GM12864 (cell line): ENCODE data around the gene CCDC3.

Source experiments
- DNase-seq: peaks from one replicate; pipeline ENCODE4 v3.0.0-alpha.2; 2011; ENCODE audit warnings: low read depth
- H3K4me3 ChIP-seq: 2 replicates; pipeline ENCODE4 v1.5.1; 2011; ENCODE audit warnings: mild to moderate bottlenecking, low read depth, low read length, control low read depth
- TF ChIP-seq, protein P1 (sequence below): IDR thresholded peaks from 2 replicates; pipeline ENCODE4 v1.5.1; 2011; ENCODE audit warnings: low read depth, mild to moderate bottlenecking, moderate library complexity, low read length, control low read depth, inconsistent platforms; ENCODE audit errors: missing control alignments

The CCDC3 gene

DNA sequence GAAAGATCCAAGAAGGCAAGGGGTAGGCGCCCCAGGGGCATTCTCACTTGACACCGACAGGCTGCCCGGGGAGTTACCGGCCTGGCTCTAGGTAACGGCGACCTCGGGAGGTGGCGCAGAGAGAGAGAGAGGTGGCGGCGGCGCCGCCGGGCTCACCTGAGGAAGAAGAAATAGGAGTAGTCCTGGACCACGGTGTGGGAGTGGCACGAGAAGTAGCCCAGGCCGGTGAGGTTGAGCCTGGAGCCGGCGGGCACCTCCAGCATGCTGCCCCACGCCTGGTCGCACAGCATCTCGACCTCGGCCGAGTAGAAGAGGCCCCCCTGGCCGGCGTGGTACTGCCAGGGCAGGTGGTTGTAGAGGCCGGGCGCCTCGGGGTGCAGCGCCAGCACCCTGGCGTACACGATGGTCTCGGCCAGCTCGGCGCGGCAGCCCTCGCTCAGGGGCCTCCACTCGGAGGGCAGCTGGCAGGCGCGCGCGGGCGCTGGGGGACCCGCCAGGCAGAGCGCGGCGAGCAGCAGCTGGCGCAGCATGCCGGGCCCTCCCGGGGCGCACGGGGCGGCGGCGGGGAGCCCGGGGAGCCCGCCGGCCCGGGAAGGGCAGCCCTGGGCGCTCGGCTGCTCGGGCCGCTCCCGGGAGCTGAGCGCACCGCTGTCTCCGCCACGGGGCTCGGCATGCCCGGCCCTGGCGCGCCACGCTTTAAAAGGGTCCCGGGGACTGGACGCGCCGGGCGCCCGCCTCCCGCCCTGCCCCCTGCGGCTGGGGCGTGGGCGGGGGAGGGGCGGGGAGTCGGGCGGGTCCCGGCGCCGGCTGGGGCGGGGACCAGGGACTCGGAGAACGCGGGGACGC lies at the start of gene CCDC3:
Gene CCDC3, minus strand, starts transcription at position 673 of the 846 bp plus-strand sequence. Its CDS starts 143 bp downstream, at position 530.
- H3K4me3 ChIP-seq, result no peak within 1 kb of the TSS
- no peak for DNase-seq
- TF ChIP-seq, protein P1, sequence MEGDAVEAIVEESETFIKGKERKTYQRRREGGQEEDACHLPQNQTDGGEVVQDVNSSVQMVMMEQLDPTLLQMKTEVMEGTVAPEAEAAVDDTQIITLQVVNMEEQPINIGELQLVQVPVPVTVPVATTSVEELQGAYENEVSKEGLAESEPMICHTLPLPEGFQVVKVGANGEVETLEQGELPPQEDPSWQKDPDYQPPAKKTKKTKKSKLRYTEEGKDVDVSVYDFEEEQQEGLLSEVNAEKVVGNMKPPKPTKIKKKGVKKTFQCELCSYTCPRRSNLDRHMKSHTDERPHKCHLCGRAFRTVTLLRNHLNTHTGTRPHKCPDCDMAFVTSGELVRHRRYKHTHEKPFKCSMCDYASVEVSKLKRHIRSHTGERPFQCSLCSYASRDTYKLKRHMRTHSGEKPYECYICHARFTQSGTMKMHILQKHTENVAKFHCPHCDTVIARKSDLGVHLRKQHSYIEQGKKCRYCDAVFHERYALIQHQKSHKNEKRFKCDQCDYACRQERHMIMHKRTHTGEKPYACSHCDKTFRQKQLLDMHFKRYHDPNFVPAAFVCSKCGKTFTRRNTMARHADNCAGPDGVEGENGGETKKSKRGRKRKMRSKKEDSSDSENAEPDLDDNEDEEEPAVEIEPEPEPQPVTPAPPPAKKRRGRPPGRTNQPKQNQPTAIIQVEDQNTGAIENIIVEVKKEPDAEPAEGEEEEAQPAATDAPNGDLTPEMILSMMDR, result no peak

DNA sequence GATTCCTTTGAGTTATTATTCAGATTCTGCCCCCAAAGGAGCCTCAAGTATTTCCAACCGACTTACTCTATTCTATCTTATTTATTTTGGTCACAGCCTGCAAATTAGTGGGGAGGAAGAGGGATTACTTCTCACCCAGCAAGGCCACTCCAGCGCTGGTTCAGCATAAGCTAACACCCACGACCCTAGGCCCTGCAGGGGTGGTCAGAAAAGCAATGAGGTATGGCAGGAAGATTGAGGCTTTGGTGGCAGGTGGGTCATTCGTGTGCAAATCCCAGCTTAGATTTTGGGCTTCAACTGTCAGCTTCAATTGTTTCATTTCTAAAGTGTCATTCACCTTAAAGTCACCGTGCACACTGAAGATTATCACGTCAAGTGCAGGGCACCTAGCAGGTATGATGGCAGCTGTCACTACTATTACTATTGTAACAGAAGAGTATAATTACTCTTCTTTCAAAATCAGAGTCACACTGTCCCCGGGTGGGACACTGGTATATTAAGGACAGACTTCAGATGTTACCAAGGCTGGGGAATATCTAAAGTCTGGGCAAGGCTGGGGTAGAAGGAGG lies 49.7 kb upstream of the CCDC3 start:
- no peak overlapping the region for H3K4me3 ChIP-seq
- DNase-seq, result no peak
- TF ChIP-seq, protein P1, result no peak

DNA sequence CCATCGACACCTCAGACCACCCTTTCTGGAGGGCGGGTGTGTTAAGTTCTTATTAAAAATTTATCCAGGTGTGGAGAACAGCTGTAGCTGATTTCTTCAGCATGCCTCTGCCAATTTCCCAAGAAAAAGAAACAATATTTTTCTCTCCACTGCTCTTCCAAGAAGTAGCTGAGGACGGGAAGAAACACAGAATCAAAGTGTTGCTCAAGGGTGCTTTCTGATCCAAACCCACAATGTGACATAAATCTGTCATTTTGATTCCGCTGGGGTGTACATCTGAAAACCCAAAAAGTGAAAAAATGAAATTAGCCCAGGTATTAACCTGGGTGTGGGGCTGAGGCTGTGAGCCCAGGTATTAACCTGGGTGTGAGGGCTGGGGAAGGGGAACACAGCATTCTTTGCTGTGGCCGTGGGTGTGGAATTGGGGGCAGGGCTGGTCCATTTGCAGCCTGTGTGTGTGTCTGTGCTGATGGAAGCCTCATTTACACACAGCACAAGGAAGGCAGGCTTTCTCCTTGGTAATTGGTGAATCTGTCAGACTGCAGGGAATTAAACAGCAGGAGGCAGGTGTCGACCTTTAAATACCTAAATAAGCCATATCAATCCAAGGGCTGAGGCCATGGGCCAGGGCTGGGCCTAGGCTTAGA lies 48.4 kb upstream of the CCDC3 start:
- no peak overlapping the region for H3K4me3 ChIP-seq
- TF ChIP-seq, protein P1, result no peak
- no peak for DNase-seq

DNA sequence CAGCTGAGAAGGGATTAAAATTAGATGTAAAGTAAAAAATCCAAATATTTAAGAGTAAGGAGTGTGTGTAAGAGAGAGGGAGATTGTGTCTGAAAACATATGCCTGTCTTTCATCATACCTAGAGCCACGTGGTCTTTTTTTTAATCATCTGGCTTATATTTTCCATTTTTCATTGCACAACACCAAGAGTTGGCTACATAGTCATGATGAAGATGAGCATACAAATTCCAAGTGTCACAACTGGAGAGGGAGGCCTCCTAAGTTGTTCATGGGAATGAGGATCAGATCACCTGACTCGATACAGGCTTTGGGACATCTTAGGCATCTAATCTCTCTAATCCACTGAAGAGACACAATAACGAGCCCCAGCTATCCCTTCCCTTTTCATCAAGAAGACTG lies 47.2 kb upstream of the CCDC3 start:
- no peak for DNase-seq
- no peak overlapping the region for H3K4me3 ChIP-seq
- TF ChIP-seq, protein P1, result no peak

DNA sequence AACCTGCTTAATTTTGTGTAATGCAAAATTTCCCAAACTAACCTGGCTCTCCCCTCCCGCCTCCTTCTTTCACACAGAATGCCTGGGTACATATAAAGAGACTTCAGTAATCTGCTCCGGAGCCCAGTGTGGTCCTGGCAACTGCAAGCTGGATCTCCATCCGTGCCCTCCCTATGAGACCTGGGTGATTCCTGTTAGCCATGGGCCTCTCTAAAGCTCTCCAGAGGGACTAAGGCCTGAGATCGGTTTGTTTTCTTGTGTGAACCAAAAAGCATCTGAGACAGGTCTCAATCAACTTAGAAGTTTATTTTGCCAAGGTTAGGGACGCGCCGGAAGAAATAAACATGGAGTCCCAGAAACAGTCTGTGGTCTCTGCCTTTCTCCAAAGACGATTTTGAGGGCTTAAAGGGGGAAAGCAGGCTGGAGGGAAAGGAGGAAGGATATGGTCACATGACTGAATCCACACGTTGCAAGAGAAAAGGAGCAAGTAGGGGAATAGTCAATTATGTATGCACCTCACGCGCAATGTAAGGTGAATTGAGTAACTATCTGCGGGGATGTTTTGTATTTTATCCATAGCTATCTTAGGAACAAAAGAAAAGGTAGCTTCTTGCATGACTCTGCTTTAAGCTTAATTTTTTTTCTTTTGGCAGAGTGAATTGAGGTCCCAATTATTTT lies 46.2 kb upstream of the CCDC3 start:
- no peak overlapping the region for H3K4me3 ChIP-seq
- DNase-seq, result no peak
- TF ChIP-seq, protein P1, result no peak

DNA sequence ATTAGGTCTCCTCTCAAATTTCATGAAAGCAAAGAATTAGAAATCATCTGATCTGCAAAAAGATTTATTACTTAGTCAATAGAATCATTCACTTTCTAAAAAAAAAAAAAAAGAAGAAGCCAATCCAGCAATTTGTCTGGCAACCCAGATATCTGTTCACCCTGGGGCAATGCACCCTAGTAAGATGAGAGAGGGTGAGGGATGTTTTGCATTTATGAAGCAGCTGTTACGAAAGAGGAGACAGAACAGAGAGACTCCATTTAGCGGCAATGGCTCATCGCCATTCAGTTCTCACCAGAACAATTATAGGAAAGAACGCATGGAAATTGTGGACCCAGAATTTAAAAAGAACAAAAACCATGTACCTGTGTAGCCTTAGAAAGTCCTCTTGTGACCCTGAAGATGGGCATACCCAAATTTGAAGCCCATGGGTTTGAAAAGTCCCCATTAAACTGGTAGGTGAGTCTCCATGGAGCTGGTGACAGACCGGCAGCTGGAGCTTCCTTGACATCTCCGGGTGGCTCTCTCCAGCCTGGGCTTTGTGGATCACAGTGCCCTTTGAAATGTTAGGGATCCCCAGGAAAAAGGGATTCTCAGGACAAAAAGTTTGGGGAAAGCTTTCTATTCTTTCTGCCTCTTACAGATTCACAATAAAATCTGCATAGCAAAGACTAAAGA lies 45.5 kb upstream of the CCDC3 start:
- H3K4me3 ChIP-seq, result no peak overlapping the region
- TF ChIP-seq, protein P1, result no peak
- no peak for DNase-seq
